Measurements from ENCODE around the gene MYO16.

Gene MYO16

DNA sequence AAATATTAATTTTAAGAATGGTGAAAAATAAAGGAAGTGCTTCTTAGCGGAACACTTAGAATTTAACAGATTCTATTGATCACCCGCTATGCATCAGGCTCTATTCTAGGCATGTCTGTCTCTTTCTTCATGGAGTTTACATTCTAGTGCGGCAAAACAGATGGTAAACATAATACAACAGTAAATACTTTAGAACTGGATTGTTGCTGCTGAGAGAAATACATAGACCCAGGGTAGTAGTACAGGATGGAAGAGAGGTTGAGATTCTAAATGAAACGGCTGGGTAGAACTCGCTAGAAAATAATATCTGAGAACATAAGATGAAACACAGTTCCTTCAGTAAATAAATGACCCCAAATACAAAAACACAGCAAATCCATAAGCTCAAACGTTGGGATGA lies 498.7 kb downstream of the MYO16 start:
- H3K9ac ChIP-seq = no peak overlapping the region
- TF ChIP-seq Cebpa-rat (IDR thresholded peaks at IDR 0.05) = no peak
- H4K20me1 ChIP-seq = no peaks in the 10 kb centered on the region
- H3K27ac ChIP-seq = no peak overlapping the region
- H3K4me1 ChIP-seq = peaks cover 41% of the 10 kb centered on the region
- peaks cover 6% of the 10 kb centered on the region; the same call in 1 of the 2 replicates for H3K9me3 ChIP-seq
- H3K27me3 ChIP-seq = no peaks in the 10 kb centered on the region
- H3K4me2 ChIP-seq = no peak overlapping the region
- no peaks in the 10 kb centered on the region for H3K36me3 ChIP-seq
- no peak overlapping the region for H3K4me3 ChIP-seq

GRCh38 chr13:109130093-109130835 lies 500.9 kb downstream of the MYO16 start:
- H4K20me1 ChIP-seq = no peaks in the 10 kb centered on the region
- peak overlapping the region; percentile 9; the same call in 1 of the 2 replicates for H3K9ac ChIP-seq
- H3K4me3 ChIP-seq = no peak overlapping the region
- H3K4me1 ChIP-seq = peaks cover 63% of the 10 kb centered on the region
- peak overlapping the region; percentile 66 for H3K27ac ChIP-seq
- peaks cover 15% of the 10 kb centered on the region for H3K9me3 ChIP-seq
- H3K36me3 ChIP-seq = no peaks in the 10 kb centered on the region
- no peak for TF ChIP-seq Cebpa-rat (IDR thresholded peaks at IDR 0.05)
- no peaks in the 10 kb centered on the region for H3K27me3 ChIP-seq
- peak overlapping the region; percentile 78 for H3K4me2 ChIP-seq

DNA sequence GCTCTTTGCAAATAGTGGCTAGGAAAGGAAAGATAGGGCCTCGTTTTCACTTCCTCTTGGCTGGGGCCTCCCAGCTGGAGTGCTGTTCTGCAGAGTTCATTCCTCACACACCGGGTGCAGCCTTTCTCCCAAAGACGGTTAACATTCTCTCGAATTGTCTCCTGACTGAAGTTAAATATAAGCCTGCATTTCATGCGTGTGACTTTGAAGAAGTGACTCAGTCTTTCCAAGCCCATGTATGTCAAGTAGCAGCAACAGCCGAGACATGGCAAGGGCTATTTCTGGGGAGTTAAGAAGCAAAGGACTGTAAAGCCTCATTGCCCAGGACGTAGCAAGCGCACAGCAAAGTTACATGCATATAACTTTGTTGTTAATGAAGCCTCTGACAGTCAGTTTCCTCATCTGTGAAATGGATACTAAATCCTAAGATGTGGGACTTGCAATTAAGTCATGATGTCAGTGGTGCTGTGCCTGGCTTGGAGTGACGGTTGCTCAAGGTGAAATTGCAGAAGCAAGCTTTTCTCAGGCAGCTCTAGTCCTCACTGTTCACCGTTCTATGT lies 502.4 kb downstream of the MYO16 start:
- peak overlapping the region; percentile 21; the same call in 1 of the 2 replicates for H3K9ac ChIP-seq
- peaks cover 15% of the 10 kb centered on the region for H3K9me3 ChIP-seq
- H4K20me1 ChIP-seq = no peaks in the 10 kb centered on the region
- H3K4me2 ChIP-seq = peak overlapping the region; percentile 78
- H3K4me3 ChIP-seq = no peak overlapping the region
- no peaks in the 10 kb centered on the region for H3K36me3 ChIP-seq
- peak overlapping the region; percentile 66 for H3K27ac ChIP-seq
- H3K4me1 ChIP-seq = peaks cover 76% of the 10 kb centered on the region
- no peak for TF ChIP-seq Cebpa-rat (IDR thresholded peaks at IDR 0.05)
- H3K27me3 ChIP-seq = no peaks in the 10 kb centered on the region

DNA sequence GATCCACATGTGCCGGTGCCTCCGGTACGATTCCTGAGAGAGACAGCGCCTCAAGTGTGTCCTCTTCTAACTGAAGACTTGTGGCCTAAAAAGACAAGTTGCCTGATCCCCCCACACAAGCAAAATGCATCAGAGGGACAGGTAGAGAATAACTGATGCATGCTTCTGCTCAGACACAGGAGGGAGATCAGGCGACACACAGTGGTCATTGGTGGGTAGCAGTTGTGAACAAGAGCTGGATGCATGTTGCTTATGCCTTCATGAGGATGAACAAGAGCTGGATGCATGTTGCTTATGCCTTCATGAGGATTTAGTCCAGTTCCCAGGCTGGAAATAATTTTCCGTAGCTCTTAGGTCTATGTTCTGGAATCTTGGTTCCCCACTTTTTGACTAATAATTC lies 505.6 kb downstream of the MYO16 start:
- Histone ChIP-seq H3K27me3 (no peaks in the 10 kb centered on the region), H3K36me3 (no peaks in the 10 kb centered on the region), H3K9ac (no peak overlapping the region), H3K4me3 (no peak overlapping the region), H3K9me3 (peaks cover 28% of the 10 kb centered on the region), H3K27ac (no peak overlapping the region), H4K20me1 (no peaks in the 10 kb centered on the region), H3K4me1 (peaks cover 66% of the 10 kb centered on the region), H3K4me2 (peak overlapping the region; percentile 78; the same call in 1 of the 2 replicates)
- TF ChIP-seq Cebpa-rat (IDR thresholded peaks at IDR 0.05) = no peak

GRCh38 chr13:109136873-109137272 lies 507.5 kb downstream of the MYO16 start:
- H3K9me3 ChIP-seq = peaks cover 39% of the 10 kb centered on the region
- no peak overlapping the region for H3K9ac ChIP-seq
- no peak overlapping the region for H3K4me3 ChIP-seq
- H3K27me3 ChIP-seq = no peaks in the 10 kb centered on the region
- no peak for TF ChIP-seq Cebpa-rat (IDR thresholded peaks at IDR 0.05)
- H3K4me1 ChIP-seq = peaks cover 48% of the 10 kb centered on the region
- no peaks in the 10 kb centered on the region for H4K20me1 ChIP-seq
- no peak overlapping the region for H3K4me2 ChIP-seq
- H3K27ac ChIP-seq = no peak overlapping the region
- H3K36me3 ChIP-seq = no peaks in the 10 kb centered on the region

GRCh38 chr13:109139346-109139745 lies 509.9 kb downstream of the MYO16 start:
- Histone ChIP-seq H3K36me3 (no peaks in the 10 kb centered on the region), H3K4me1 (peaks cover 23% of the 10 kb centered on the region), H4K20me1 (no peaks in the 10 kb centered on the region), H3K9ac (no peak overlapping the region), H3K9me3 (peaks cover 38% of the 10 kb centered on the region), H3K4me2 (no peak overlapping the region), H3K27ac (no peak overlapping the region), H3K4me3 (no peak overlapping the region), H3K27me3 (no peaks in the 10 kb centered on the region)
- no peak for TF ChIP-seq Cebpa-rat (IDR thresholded peaks at IDR 0.05)

DNA sequence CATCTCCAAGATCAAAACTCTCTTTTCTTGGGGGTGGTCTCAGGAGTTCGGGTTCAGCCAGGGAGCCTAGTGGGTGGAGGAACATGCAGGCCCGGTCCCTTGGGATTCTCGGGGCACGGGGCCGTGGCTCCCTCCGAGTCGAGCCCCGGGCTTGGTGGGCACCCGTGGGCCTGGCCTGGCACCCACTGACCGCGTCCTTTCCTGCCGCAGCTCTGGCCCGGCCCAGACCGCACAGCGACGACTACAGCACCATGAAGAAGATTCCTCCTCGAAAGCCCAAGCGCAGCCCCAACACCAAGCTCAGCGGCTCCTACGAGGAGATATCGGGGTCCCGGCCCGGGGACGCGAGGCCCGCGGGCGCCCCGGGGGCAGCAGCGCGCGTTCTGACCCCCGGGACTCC lies 510.6 kb downstream of the MYO16 start:
- Histone ChIP-seq H3K4me1 (peaks cover 16% of the 10 kb centered on the region), H3K27ac (no peak overlapping the region), H4K20me1 (no peaks in the 10 kb centered on the region), H3K27me3 (no peaks in the 10 kb centered on the region), H3K4me3 (0 out of 2 replicates have a peak overlapping the region, but pooled peaks have one; percentile 11), H3K36me3 (no peaks in the 10 kb centered on the region), H3K9me3 (peaks cover 31% of the 10 kb centered on the region), H3K9ac (no peak overlapping the region), H3K4me2 (no peak overlapping the region)
- no peak for TF ChIP-seq Cebpa-rat (IDR thresholded peaks at IDR 0.05)

DNA sequence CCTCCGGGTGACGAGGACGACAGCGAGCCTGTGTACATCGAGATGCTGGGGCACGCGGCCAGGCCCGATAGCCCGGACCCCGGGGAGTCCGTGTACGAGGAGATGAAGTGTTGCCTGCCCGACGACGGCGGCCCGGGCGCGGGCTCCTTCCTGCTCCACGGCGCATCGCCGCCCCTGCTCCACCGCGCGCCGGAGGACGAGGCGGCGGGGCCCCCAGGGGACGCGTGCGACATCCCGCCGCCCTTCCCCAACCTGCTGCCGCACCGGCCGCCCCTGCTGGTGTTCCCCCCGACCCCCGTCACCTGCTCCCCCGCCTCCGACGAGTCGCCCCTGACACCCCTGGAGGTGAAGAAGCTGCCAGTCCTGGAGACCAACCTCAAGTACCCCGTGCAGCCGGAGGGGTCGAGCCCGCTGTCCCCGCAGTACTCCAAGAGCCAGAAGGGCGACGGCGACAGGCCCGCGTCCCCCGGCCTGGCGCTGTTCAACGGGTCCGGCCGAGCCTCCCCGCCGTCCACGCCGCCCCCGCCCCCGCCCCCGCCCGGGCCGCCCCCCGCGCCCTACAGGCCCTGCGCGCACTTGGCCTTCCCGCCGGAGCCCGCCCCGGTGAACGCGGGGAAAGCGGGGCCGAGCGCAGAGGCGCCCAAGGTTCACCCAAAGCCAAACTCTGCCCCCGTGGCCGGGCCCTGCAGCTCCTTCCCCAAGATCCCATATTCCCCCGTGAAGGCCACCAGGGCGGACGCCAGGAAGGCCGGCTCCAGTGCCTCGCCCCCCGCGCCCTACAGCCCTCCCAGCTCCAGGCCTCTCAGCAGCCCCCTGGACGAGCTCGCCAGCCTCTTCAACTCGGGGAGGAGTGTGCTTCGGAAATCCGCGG lies 511.3 kb downstream of the MYO16 start:
- no peaks in the 10 kb centered on the region for H3K36me3 ChIP-seq
- H3K4me3 ChIP-seq = 0 out of 2 replicates have a peak overlapping the region, but pooled peaks have one; percentile 11
- TF ChIP-seq Cebpa-rat (IDR thresholded peaks at IDR 0.05) = no peak
- H4K20me1 ChIP-seq = no peaks in the 10 kb centered on the region
- no peak overlapping the region for H3K9ac ChIP-seq
- peaks cover 30% of the 10 kb centered on the region for H3K9me3 ChIP-seq
- H3K4me2 ChIP-seq = no peak overlapping the region
- H3K4me1 ChIP-seq = peaks cover 9% of the 10 kb centered on the region
- no peak overlapping the region for H3K27ac ChIP-seq
- H3K27me3 ChIP-seq = no peaks in the 10 kb centered on the region

DNA sequence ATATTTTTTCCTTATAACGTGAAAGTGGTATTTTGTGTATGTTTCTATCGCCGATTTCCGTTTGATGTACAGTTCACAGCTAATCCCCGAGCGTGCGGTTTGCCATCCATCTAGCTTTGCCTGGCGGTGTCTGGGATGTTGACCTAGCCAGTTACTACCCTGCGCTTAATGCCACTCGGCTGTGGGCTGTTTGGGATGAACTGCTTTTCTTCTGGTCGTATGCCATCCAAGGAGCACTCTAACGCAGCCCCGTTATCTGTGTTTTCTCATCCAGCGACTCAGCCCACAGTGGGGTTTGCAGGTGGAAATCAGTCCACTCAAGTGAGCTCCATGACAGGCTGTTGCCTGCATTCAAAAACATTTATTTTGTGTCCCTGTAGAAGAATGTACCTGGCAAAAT lies 512.3 kb downstream of the MYO16 start:
- Histone ChIP-seq H3K4me1 (no peaks in the 10 kb centered on the region), H3K4me3 (no peak overlapping the region), H3K36me3 (no peaks in the 10 kb centered on the region), H3K4me2 (no peak overlapping the region), H4K20me1 (no peaks in the 10 kb centered on the region), H3K9ac (no peak overlapping the region), H3K27me3 (no peaks in the 10 kb centered on the region), H3K27ac (no peak overlapping the region), H3K9me3 (peaks cover 30% of the 10 kb centered on the region)
- TF ChIP-seq Cebpa-rat (IDR thresholded peaks at IDR 0.05) = no peak
